Amniotic epithelial cell (primary cell): ENCODE measurements around the gene C2CD2.
"Not testable (repeated sequence)": the region's sequence is repeated elsewhere in the genome, so short reads cannot be mapped to it uniquely, and the experiment has no call there.

Source experiments
- DNase-seq: peaks from one replicate; pipeline ENCODE4 v3.0.0-alpha.2; 2010; ENCODE audit warnings: low read depth

Gene C2CD2

GRCh38 chr21:41958886-41959563 lies 5.2 kb upstream of the C2CD2 start:
- no peak for DNase-seq

GRCh38 chr21:41957991-41958766 lies 4.4 kb upstream of the C2CD2 start:
- DNase-seq: peak; percentile 78

GRCh38 chr21:41956926-41957729 lies 3.3 kb upstream of the C2CD2 start:
- peak; percentile 80 for DNase-seq

GRCh38 chr21:41955516-41955915 lies 1.7 kb upstream of the C2CD2 start:
- DNase-seq: no peak

- no peak for DNase-seq
Observed at GRCh38 chr21:41954654-41955499, 1.1 kb upstream of the C2CD2 start.

GRCh38 chr21:41953249-41953830 lies 478 bp downstream of the C2CD2 start:
- no peak for DNase-seq

- DNase-seq: no peak
Observed at GRCh38 chr21:41952568-41953248, 1.1 kb downstream of the C2CD2 start.

- DNase-seq: no peak
Observed at GRCh38 chr21:41951876-41952567, 1.8 kb downstream of the C2CD2 start.

- DNase-seq: no peak
Observed at GRCh38 chr21:41950941-41951351, 2.9 kb downstream of the C2CD2 start.

- not testable (repeated sequence) for DNase-seq
Observed at GRCh38 chr21:41949631-41950030, 4.2 kb downstream of the C2CD2 start.

- no peak for DNase-seq
Observed at GRCh38 chr21:41948901-41949300, 4.9 kb downstream of the C2CD2 start.

- peak; percentile 61 for DNase-seq
Observed at GRCh38 chr21:41948078-41948895, 5.5 kb downstream of the C2CD2 start.

GRCh38 chr21:41945982-41946381 lies 7.8 kb downstream of the C2CD2 start:
- DNase-seq: no peak

- DNase-seq: no peak
Observed at GRCh38 chr21:41943851-41944250, 10.0 kb downstream of the C2CD2 start.

GRCh38 chr21:41942457-41942856 lies 11.4 kb downstream of the C2CD2 start:
- no peak for DNase-seq

GRCh38 chr21:41941941-41942340 lies 11.9 kb downstream of the C2CD2 start:
- no peak for DNase-seq

GRCh38 chr21:41940431-41940830 lies 13.4 kb downstream of the C2CD2 start:
- no peak for DNase-seq

GRCh38 chr21:41939391-41939790 lies 14.4 kb downstream of the C2CD2 start:
- no peak for DNase-seq
